Keratinocyte (primary cell): ENCODE results near the gene NRN1L.

Experiments used
- EZH2 ChIP-seq: IDR thresholded peaks from one replicate; pipeline ENCODE4 v1.6.1; 2012; ENCODE audit warnings: inconsistent platforms, mild to moderate bottlenecking, low read length, moderate library complexity
- TF ChIP-seq, protein P1 (sequence below), 3 experiments: IDR thresholded peaks in 1 of 3; conservative IDR thresholded peaks in 1 of 3; optimal IDR thresholded peaks in 1 of 3; 2 replicates in 2 of 3; 3 replicates in 1 of 3; pipeline versions ENCODE3 to v1.5.1; 2011; ENCODE audit warnings: low read length in 3 of 3, mild to moderate bottlenecking in 3 of 3, moderate library complexity in 2 of 3, control low read depth in 1 of 3, inconsistent platforms in 1 of 3; ENCODE audit not compliant: insufficient read depth in 2 of 3; ENCODE audit errors: extremely low read depth in 1 of 3

DNA sequence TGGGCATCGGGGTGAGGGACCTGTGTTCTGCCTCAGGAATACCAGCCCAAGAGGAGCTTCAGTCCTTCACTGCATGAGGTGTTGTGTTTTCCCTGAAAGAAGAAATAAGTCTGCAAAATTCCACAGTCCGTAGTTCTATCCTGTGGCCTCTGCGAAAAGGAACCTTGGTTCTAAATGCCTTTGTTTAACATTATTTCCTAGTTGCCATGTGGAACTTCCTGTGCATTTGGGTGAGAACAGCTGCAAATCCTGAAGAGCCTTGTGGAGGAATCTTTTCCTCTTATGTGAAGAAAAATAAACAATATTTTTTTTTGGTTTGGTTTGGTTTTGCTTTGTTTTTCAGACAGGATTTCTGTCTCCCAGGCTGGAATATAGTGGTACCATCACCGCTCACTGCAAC lies 18.1 kb downstream of the NRN1L start:
- TF ChIP-seq, protein P1, sequence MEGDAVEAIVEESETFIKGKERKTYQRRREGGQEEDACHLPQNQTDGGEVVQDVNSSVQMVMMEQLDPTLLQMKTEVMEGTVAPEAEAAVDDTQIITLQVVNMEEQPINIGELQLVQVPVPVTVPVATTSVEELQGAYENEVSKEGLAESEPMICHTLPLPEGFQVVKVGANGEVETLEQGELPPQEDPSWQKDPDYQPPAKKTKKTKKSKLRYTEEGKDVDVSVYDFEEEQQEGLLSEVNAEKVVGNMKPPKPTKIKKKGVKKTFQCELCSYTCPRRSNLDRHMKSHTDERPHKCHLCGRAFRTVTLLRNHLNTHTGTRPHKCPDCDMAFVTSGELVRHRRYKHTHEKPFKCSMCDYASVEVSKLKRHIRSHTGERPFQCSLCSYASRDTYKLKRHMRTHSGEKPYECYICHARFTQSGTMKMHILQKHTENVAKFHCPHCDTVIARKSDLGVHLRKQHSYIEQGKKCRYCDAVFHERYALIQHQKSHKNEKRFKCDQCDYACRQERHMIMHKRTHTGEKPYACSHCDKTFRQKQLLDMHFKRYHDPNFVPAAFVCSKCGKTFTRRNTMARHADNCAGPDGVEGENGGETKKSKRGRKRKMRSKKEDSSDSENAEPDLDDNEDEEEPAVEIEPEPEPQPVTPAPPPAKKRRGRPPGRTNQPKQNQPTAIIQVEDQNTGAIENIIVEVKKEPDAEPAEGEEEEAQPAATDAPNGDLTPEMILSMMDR (optimal IDR thresholded peaks at IDR 0.05 in 1 of 3, IDR thresholded peaks at IDR 0.05 in 1 of 3, conservative IDR thresholded peaks at IDR 0.05 in 1 of 3; ENCODE audit: extremely low read depth in 1 of 3, insufficient read depth in 2 of 3, low read length in 3 of 3), result no peak
- TF ChIP-seq EZH2, result no peak
